Activated CD4-positive, CD25-positive, alpha-beta regulatory T cell treated with anti-CD3 and anti-CD28 coated beads, Interleukin-2, amount 50 U/mL, for 72 hours (primary cell): ENCODE measurements around the gene OXNAD1.
"Not testable (repeated sequence)": the region's sequence is repeated elsewhere in the genome, so short reads cannot be mapped to it uniquely, and the experiment has no call there.

Source experiments
- DNase-seq: peaks from one replicate; pipeline ENCODE4 v3.0.0; 2021

Gene OXNAD1

GRCh38 chr3:16304061-16305010 is 39.3 kb downstream of the OXNAD1 start:
- no peak for DNase-seq

- peak; percentile 53 for DNase-seq
These were observed 40.1 kb downstream of the OXNAD1 start for GRCh38 chr3:16305111-16305541.

GRCh38 chr3:16307832-16308531 is 43.0 kb downstream of the OXNAD1 start:
- DNase-seq: no peak

GRCh38 chr3:16308727-16309126 is 43.7 kb downstream of the OXNAD1 start:
- DNase-seq: no peak

- no peak for DNase-seq
These were observed 44.5 kb downstream of the OXNAD1 start for GRCh38 chr3:16309558-16309957.

- DNase-seq: not testable (repeated sequence)
These were observed 45.5 kb downstream of the OXNAD1 start for GRCh38 chr3:16310486-16310885.

- DNase-seq: no peak
These were observed 47.0 kb downstream of the OXNAD1 start for GRCh38 chr3:16311960-16312451.

- DNase-seq: no peak
These were observed 49.1 kb downstream of the OXNAD1 start for GRCh38 chr3:16313886-16314645.

- DNase-seq: no peak
These were observed 50.6 kb downstream of the OXNAD1 start for GRCh38 chr3:16315623-16316022.

GRCh38 chr3:16316396-16316795 is 51.4 kb downstream of the OXNAD1 start:
- DNase-seq: no peak

- no peak for DNase-seq
These were observed 52.0 kb downstream of the OXNAD1 start for GRCh38 chr3:16316847-16317560.

GRCh38 chr3:16317561-16317945 is 52.5 kb downstream of the OXNAD1 start:
- no peak for DNase-seq

GRCh38 chr3:16318176-16318575 is 53.2 kb downstream of the OXNAD1 start:
- no peak for DNase-seq

- DNase-seq: peak; percentile 69
These were observed 54.3 kb downstream of the OXNAD1 start for GRCh38 chr3:16319307-16319706.

GRCh38 chr3:16319723-16320122 is 54.7 kb downstream of the OXNAD1 start:
- DNase-seq: no peak

- no peak for DNase-seq
These were observed 55.7 kb downstream of the OXNAD1 start for GRCh38 chr3:16320711-16321110.

GRCh38 chr3:16322189-16322588 is 57.2 kb downstream of the OXNAD1 start:
- DNase-seq: no peak

- DNase-seq: no peak
These were observed 58.7 kb downstream of the OXNAD1 start for GRCh38 chr3:16323737-16324136.

- no peak for DNase-seq
These were observed 60.8 kb downstream of the OXNAD1 start for GRCh38 chr3:16325850-16326249.

- no peak for DNase-seq
These were observed 61.8 kb downstream of the OXNAD1 start for GRCh38 chr3:16326724-16327349.

GRCh38 chr3:16328124-16328523 is 63.1 kb downstream of the OXNAD1 start:
- no peak for DNase-seq
